Kidney epithelial cell (primary cell): Measurements from ENCODE around the gene PLEKHF1. TPM values are rescaled to one million over a fixed set of nuclear protein-coding genes. Genes with fewer than 3 reads are reported as not detected.
"Not testable (repeated sequence)": the region's sequence is repeated elsewhere in the genome, so short reads cannot be mapped to it uniquely, and the experiment has no call there.

ENCODE experiments used
- DNase-seq: peaks from one replicate; pipeline ENCODE4 v3.0.0-alpha.2; 2010; ENCODE audit warnings: low read depth
- H3K27me3 ChIP-seq: 2 replicates; pipeline ENCODE4 v1.6.0; 2011; ENCODE audit warnings: low read length; ENCODE audit not compliant: control insufficient read depth, insufficient read depth
- H3K36me3 ChIP-seq: 2 replicates; pipeline ENCODE4 v1.5.1; 2011; ENCODE audit warnings: low read length; ENCODE audit not compliant: control insufficient read depth, insufficient read depth
- H3K4me3 ChIP-seq: 2 replicates; pipeline ENCODE4 v1.5.1; 2011; ENCODE audit warnings: low read depth, mild to moderate bottlenecking, control low read depth, low read length
- total RNA-seq: library from RNA; depleted of rRNA; stranded (reverse); fragments of >200 nt; gene quantifications from 2 replicates; pipeline ENCODE4 v1.2.3, GENCODE V29; 2015
- TF ChIP-seq, protein P1 (sequence below): IDR thresholded peaks from 2 replicates; pipeline ENCODE4 v1.5.1; 2011; ENCODE audit warnings: mild to moderate bottlenecking, moderate library complexity, low read length, control low read depth, inconsistent platforms; ENCODE audit not compliant: insufficient read depth, poor library complexity, severe bottlenecking

The PLEKHF1 gene
- total RNA-seq, 1 donor from 2014 or later: 59.0 TPM

DNA sequence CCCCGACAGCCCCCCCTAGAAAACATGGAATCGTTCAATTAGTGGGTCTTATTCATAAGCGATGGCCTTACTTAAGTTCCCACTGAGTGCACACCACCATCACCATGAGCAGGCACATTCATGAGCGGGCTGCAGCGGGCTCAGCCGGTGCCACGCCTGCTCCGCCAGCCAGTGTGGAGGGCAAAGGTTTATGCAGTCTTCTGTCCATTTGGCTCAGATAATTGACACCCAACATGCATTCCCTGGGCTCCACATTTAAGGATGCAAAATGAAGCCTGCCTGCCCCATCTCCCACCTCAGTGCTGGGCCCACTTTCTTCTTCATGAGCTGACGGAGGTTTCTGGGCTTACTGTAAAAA lies 37.7 kb downstream of the PLEKHF1 start:
- peaks cover 1% of the 10 kb centered on the region for H3K36me3 ChIP-seq
- DNase-seq: no peak
- TF ChIP-seq, protein P1, sequence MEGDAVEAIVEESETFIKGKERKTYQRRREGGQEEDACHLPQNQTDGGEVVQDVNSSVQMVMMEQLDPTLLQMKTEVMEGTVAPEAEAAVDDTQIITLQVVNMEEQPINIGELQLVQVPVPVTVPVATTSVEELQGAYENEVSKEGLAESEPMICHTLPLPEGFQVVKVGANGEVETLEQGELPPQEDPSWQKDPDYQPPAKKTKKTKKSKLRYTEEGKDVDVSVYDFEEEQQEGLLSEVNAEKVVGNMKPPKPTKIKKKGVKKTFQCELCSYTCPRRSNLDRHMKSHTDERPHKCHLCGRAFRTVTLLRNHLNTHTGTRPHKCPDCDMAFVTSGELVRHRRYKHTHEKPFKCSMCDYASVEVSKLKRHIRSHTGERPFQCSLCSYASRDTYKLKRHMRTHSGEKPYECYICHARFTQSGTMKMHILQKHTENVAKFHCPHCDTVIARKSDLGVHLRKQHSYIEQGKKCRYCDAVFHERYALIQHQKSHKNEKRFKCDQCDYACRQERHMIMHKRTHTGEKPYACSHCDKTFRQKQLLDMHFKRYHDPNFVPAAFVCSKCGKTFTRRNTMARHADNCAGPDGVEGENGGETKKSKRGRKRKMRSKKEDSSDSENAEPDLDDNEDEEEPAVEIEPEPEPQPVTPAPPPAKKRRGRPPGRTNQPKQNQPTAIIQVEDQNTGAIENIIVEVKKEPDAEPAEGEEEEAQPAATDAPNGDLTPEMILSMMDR: no peak
- H3K4me3 ChIP-seq: no peak overlapping the region
- no peaks in the 10 kb centered on the region for H3K27me3 ChIP-seq

DNA sequence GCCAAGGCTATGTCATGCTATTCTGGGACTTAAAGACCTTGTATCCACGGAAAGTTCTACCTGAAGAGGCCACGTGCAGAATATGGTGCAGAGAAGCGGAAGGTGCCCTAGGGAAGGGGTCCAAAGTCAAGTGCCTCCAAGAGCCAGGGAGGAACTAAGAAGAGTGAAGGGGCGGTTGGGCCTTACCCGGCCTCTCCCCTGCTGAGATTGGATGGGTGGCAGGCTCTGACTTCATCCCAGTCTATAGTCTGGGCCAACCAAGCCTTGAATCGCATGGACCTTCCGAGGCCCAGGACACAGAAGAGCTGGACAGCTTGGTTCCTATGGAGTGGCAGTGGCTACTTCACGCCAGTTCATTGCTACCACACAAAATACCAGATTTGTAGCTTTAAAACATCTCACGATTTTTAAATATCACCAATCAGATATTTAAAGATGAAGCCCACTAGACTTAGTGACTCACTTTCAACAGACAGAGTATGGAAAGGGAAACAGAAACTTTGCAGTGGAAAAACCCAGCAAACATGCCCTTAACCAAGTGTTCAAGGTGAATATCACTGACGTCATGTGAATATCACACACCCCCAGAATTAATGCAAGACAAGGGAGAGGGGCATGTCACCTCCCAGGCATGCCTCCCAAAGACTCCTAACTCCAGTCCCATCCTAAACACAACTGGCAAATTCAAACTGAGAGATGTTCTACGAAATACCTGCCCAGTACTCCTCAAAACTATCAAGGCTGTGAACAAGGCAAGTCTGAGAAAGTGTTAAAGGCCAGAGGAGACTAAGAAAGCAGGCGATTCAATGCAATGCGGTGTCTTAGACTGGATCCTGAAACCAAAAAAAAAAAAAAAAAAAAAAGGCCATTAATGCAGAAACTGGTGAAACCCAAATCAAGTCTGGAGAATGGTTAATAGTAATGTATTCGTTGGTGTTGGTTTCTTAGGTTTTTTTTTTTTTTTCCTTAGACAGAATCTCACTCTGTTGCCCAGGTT lies 39.6 kb downstream of the PLEKHF1 start:
- Histone ChIP-seq H3K27me3 (no peaks in the 10 kb centered on the region), H3K36me3 (peaks cover 1% of the 10 kb centered on the region), H3K4me3 (no peak overlapping the region)
- TF ChIP-seq, protein P1: no peak
- no peak for DNase-seq

DNA sequence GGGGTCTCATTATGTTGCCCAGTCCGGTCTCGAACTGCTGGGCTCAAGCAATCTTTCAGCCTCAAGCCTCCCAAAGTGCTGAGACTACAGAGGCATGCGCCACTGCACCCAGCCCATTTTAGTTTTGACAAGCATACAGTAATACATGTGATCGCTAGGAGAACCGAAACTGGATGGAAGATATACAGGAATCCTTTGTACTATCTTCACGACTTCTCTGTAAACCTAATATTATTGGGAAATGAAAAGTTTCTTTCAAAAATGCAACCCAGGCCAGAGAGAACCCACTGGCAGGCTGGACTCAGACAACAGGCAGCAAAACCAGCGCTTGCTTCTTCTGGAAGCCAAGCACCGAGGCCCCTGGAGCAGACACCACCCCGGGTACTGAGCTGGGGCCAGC lies 40.4 kb downstream of the PLEKHF1 start:
- H3K27me3 ChIP-seq: no peaks in the 10 kb centered on the region
- H3K36me3 ChIP-seq: peaks cover 1% of the 10 kb centered on the region
- TF ChIP-seq, protein P1: no peak
- H3K4me3 ChIP-seq: no peak overlapping the region
- no peak for DNase-seq

DNA sequence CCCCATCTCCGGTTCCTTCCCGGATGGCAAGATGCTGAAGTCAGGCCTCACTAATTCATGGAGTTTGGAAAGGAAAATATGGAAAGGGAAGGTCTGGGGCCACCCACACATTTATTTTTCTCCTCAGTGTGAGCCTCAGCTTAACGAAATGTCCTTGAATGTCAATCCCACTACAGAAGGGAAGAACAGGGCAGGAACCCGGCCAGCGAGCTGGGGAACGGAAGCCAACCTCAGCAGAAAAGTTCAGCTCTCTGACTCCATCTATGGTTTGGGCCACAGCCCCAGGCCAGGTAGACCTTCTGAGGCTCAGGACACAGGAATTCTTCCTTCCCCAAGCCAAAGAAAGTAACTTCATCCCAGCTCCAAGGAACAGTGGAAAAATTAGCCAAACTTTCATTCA lies 41.4 kb downstream of the PLEKHF1 start:
- TF ChIP-seq, protein P1: no peak
- no peaks in the 10 kb centered on the region for H3K27me3 ChIP-seq
- H3K4me3 ChIP-seq: no peak overlapping the region
- no peak for DNase-seq
- H3K36me3 ChIP-seq: peaks cover 1% of the 10 kb centered on the region

DNA sequence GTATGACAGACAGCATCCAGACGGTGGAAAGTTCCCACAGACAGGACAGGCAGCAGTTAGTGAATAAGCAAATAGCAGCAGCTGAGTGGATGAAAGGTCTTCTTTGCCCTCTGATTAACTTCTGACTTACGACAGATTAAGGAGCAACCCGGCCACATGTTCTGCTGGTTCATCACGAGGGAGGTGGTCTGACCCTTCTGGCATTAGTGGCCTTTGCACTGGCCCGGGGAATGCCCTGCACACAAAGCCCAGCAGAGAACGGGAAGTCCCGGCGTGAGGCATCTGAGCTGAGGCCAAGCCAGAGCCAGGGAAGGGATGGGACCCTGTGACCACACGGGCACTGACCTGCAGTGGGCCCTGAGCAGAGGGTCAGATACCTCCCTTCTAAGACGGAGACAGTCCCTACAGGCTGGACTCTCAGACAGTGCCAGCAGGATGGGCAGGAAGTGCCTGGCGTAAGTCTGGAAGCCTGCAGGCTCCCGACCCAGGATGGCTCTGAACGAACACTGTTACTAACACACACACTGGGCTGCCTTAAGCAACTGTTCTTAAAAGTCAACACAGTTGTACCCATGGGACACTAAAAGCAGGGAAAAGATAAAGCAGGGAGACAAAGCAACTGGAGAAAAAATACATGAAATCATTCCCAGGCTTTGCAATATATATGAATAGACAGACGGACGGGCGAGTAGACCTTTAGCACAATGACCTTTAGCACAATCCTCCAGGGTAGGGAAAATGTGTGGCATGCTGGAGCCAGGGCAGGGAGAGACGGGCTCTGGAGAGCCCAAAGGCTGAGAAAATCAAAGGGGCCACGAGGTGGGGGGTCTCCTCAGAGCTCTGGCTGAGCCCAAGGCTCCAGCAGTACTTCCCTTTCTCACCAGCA lies 43.5 kb downstream of the PLEKHF1 start:
- H3K36me3 ChIP-seq: peaks cover 1% of the 10 kb centered on the region
- no peak overlapping the region for H3K4me3 ChIP-seq
- no peaks in the 10 kb centered on the region for H3K27me3 ChIP-seq
- TF ChIP-seq, protein P1: no peak
- DNase-seq: no peak

DNA sequence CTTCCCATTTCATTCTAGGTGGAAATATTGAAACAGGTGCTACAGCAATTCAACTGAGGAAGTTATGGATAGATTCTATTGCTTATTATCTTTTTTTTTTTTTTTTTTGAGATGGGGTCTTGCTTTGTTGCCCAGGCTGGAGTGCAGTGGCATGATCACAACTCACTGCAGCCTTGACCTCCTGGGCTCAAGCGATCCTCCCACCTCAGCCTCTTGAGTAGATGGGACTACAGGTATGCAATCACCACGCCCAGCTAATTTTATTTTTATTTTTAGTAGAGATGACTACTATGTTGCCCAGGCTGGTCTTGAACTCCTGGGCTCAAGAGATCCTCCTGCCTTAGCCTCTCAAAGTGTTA lies 44.2 kb downstream of the PLEKHF1 start:
- DNase-seq, H3K27me3 ChIP-seq, H3K36me3 ChIP-seq, H3K4me3 ChIP-seq: not testable (repeated sequence)
